NCI-H226 (cell line): Measurements from ENCODE around the gene MPPED1.

ENCODE experiments used
- DNase-seq: peaks from one replicate; pipeline ENCODE4 v3.0.0-alpha.2; 2015

MPPED1 gene

GRCh38 chr22:43393132-43393843, 18.5 kb upstream of the MPPED1 start:
- DNase-seq = no peak

GRCh38 chr22:43393844-43394474, 17.9 kb upstream of the MPPED1 start:
- no peak for DNase-seq

GRCh38 chr22:43395086-43395695, 16.6 kb upstream of the MPPED1 start:
- DNase-seq = no peak

GRCh38 chr22:43396321-43396933, 15.4 kb upstream of the MPPED1 start:
- no peak for DNase-seq

DNA sequence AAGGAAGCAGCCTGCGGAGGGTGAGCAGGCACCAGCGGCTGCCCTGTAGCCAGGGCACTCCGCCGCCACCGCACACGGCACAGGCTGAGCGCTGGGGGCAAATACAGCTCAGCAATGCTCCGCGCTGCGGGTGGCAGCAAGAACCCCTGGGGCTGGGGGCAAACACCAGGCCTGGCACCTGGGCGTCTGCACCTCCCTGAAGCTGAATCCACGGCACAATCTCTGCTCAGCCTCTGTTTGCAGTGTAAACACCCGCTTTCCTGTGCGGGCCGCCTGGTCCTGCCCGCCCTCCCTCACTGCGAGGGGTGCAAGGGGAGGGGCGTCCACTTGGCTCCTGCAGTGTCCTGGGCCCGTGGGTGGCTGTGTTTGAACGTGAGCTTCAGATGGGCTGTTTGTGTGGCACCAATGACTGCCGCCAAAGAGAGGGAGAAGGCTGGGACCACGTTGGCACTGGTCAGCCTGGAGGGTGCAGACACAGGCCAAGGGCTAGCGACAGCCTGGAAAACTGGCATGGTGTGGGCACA, 14.8 kb upstream of the MPPED1 start:
- no peak for DNase-seq

- no peak for DNase-seq
These were observed 14.0 kb upstream of the MPPED1 start for GRCh38 chr22:43397766-43398165.

DNA sequence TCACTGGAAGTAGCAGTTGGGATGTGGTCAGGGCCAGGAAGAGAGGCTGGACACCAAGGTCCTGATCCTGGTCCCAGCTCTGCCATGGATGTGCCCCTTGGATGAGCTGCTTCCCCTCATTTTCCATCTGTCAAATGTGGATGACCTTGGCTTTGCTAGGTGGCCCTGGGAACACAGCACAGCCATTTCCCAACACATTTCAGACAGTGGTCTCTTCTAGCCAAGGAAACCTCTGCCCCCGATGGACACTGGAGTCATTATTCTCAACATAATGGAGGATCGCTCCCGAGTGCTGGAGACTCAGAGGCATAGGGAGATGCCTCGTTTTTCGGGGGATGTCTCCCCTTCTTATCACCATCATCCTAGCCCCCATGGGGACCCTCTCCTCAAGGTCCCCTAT, 13.6 kb upstream of the MPPED1 start:
- DNase-seq = no peak

DNA sequence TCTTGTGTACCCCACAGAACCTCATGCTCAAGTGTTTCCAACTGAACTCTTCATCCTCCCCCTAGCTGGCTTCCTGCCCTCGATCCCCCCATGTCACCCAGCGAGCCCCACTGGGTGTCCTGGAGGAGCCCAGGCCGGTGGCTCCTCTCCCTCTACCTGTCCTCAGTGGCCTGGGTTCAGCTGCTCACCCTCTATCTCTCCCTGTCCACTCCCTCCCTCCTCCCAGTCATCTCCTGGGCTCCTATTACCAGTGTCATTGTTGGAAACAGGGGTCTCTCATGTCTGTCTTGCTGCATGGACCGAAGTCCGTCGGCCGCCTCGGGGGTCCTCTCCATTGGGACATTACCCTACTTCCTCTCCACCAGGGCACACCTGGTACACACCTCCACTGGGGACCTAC, 12.9 kb upstream of the MPPED1 start:
- DNase-seq = no peak

- DNase-seq = no peak
These were observed 12.4 kb upstream of the MPPED1 start for GRCh38 chr22:43399338-43399979.

GRCh38 chr22:43399980-43400358, 11.8 kb upstream of the MPPED1 start:
- DNase-seq = no peak

GRCh38 chr22:43400449-43400848, 11.4 kb upstream of the MPPED1 start:
- no peak for DNase-seq

DNA sequence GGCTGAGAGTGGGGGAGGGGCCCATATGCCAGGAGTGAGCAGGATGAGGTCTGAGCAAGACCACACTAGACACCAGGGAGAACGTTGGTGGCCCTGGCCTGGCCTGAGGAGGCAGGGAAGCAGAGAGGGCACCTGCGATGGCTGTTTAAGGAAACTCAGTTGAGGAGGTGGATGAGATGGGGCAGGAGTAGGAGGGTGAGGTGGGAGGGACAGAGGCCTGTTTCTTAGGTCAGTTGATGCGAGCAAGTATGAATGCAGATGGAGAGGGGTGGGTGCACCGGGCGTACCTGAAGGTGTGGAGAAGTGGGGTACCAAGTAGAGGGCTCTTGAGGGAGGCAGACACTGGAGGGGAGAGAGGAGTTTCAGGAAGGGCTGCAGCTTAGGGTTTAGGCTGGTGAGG, 10.6 kb upstream of the MPPED1 start:
- no peak for DNase-seq

DNA sequence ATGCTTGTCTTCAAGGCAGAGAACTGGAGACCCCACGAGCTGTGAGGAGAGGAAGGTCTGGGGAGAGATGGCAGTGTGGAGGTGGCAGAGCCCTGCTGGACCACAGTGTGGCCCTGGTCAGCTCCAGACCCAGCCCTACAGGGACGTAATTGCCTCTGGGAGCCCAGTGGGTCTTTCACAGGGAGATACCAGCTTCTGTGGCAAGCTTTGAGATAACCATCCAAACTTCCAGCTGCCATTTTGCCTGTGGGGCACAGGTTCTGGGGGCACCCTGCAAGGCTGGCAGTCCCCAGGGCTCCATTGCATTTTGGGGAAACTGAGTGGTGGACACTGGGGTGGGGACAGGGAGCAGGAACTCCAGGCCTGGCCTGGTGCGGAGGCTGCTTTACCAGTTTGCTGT, 10.2 kb upstream of the MPPED1 start:
- DNase-seq = no peak

DNA sequence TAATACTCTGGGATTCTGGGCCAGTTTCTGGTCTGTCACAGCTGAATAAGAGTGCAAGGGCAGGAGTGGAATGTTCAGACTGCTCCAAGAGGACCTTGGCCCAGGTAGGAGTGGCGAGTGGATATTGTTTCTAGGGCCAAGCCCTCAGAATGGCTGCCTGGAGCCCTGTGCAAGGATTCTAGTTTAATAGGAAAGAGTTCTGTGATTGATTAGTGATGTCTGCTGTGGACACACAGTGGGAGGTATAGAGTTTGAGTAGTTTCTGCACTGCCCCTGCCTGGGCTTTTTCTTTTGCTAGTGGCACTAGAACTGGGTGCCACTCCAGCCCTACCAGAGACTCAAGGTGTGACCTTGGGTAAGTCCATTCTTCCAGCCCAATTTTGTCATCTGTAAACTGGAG, 9.7 kb upstream of the MPPED1 start:
- DNase-seq = no peak

DNA sequence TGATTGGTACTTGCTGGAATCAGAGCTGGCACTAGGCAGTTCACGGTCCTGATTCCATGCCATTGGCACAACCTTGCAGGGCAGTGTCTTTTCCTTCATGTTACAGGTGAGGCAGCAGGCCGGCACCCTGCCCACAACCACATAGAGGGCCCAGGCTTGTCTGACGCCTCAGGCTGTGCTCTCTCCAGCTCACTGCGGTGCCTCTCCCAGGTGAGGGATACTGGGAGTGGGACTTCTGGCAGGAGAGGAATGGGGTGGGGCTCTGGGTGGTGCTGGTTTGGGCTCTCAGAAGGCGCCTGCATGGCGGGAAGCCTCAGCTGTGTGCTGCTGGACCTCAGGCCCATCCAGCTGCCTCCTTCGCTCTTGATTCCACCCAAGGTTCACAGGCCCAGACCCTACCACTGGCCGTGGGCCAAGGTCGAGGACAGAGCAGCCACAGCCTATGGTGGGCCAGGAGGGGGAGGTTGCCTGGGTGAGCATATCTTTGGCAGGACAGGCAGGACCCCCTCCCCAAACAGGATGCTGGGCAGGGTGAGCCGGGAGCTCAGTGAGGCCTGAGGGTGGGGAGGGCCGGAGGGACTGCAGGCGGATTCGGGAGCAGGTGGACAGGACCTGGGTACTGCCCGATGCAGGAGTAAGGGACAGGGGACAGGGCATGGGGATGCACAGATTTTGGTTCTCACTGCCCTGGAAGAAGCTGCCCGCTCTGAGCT, 7.0 kb upstream of the MPPED1 start:
- no peak for DNase-seq

DNA sequence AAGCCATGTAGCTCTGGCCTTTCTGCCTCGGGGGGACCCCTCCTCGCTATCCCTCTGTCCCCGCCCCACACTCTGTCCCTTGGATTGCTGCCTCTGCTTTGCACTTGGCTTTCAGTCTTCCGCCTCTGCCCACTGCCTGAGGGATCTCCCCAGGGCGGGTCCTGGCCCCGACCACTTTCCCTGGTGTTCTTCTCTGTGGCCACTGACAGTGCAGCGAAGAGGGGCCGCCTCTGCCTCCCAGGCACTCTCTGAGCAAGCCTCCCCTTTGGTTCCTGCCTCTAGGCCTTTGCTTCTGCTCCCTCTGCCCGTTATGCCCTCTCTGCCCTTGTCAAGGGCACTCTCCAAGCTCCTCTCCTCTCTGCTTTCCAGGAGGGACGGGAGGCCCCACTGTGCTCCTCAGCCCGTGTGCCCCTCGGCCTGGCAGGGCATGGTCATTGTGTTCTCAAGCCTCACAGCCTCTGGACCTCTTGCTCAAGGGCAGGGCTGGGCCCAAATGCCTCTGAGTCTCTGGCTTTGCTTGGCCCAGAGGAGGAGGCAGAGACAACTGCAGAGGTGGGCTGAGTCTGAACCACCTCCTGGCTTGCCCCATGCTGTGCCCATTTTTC, 5.5 kb upstream of the MPPED1 start:
- DNase-seq = no peak

DNA sequence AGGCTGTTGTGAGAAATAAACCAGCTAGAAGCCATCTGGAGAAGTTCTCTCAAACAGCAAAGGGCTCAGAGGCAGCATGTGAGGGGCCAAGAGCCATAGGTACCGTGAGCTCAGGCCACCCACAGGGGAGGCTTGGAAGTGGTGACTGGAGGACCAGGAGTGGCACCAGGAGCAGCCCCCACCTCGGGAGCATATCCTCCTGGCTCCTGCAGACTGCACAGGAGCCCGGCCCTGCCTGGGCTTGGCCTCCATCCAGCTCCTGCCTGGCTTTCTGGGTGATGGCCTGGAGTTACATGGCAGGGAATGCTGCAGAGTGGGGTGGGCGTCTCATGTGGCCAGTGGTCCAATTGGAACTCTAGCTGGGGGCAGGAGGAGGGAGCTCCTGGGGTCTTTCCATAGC, 4.2 kb upstream of the MPPED1 start:
- no peak for DNase-seq

DNA sequence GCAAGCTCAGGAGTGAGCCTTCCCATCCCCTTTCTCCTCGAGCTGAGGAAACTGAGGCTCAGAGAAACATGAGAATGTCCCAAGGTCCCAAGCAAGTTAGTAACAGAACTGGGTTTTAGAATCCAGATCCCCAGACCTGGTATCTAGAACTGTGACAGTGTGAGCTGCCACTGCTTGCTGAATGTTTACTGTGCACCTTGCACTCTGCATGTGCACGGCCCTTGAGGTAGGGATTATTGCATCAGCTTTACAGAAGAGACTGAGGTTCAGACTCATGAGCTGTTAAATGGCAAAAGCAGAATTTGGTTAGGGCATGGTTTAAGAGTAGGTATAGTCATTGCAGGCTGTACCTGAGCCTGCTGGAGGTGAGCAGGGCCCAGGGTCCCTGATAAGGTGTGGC, 3.8 kb upstream of the MPPED1 start:
- no peak for DNase-seq

DNA sequence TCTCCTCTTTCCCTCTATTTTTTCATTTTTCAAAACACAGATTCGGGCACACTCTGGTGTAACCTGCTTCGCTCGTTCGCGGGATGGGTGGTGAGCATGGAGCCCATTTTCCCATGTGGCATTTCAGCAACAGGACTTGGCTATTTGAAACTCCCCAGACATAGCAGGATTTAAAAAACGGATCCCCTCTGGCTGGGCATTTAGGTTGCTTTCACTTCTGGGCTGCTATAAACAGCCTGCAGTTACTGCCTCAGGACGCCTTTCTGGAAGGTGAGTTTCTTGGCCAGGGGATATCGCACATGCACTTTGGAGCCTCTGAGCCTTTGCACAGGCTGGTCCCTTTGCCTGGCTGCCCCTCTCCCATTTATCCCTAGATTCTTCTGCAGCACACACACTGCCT, 2.8 kb upstream of the MPPED1 start:
- no peak for DNase-seq

- DNase-seq = no peak
These were observed 2.0 kb upstream of the MPPED1 start for GRCh38 chr22:43409800-43410199.

GRCh38 chr22:43411040-43411868, 560 bp upstream of the MPPED1 start:
- DNase-seq = no peak
